Inferior parietal cortex (tissue), 1 donor: ENCODE data around the gene NDRG3.
A peak's percentile ranks its signal among the peaks of the same experiment; 100 is the strongest.
"Not testable (repeated sequence)": the region's sequence is repeated elsewhere in the genome, so short reads cannot be mapped to it uniquely, and the experiment has no call there.

ENCODE experiments used
- DNase-seq: peaks from one replicate; pipeline ENCODE4 v3.0.0-alpha.2; 2016; ENCODE audit errors: extremely low spot score

Gene NDRG3

GRCh38 chr20:36760647-36761046 is 14.8 kb upstream of the NDRG3 start:
- no peak for DNase-seq

GRCh38 chr20:36758276-36758675 is 12.4 kb upstream of the NDRG3 start:
- DNase-seq, result no peak

GRCh38 chr20:36756496-36756895 is 10.6 kb upstream of the NDRG3 start:
- DNase-seq, result no peak

GRCh38 chr20:36754656-36755222 is 8.8 kb upstream of the NDRG3 start:
- DNase-seq, result peak; percentile 82

- DNase-seq, result no peak
These were observed 6.7 kb upstream of the NDRG3 start for GRCh38 chr20:36752582-36752981.

GRCh38 chr20:36745234-36745926 is 510 bp downstream of the NDRG3 start:
- DNase-seq, result no peak

- no peak for DNase-seq
These were observed 1.1 kb downstream of the NDRG3 start for GRCh38 chr20:36744764-36745191.

GRCh38 chr20:36744243-36744642 is 1.6 kb downstream of the NDRG3 start:
- DNase-seq, result no peak

GRCh38 chr20:36742558-36742957 is 3.3 kb downstream of the NDRG3 start:
- no peak for DNase-seq

GRCh38 chr20:36741072-36741471 is 4.8 kb downstream of the NDRG3 start:
- no peak for DNase-seq

GRCh38 chr20:36737183-36737499 is 8.7 kb downstream of the NDRG3 start:
- no peak for DNase-seq

- no peak for DNase-seq
These were observed 9.3 kb downstream of the NDRG3 start for GRCh38 chr20:36736451-36737182.

GRCh38 chr20:36732456-36732855 is 13.4 kb downstream of the NDRG3 start:
- no peak for DNase-seq

- DNase-seq, result no peak
These were observed 16.9 kb downstream of the NDRG3 start for GRCh38 chr20:36728986-36729385.

GRCh38 chr20:36726168-36726567 is 19.7 kb downstream of the NDRG3 start:
- no peak for DNase-seq

- no peak for DNase-seq
These were observed 25.4 kb downstream of the NDRG3 start for GRCh38 chr20:36720510-36720909.

GRCh38 chr20:36717657-36718056 is 28.2 kb downstream of the NDRG3 start:
- peak; percentile 65 for DNase-seq

- DNase-seq, result no peak
These were observed 28.9 kb downstream of the NDRG3 start for GRCh38 chr20:36717021-36717420.

- DNase-seq, result no peak
These were observed 33.1 kb downstream of the NDRG3 start for GRCh38 chr20:36712775-36713174.

GRCh38 chr20:36709126-36709525 is 36.8 kb downstream of the NDRG3 start:
- DNase-seq, result no peak

- DNase-seq, result no peak
These were observed 42.4 kb downstream of the NDRG3 start for GRCh38 chr20:36703530-36703929.

- DNase-seq, result no peak
These were observed 45.5 kb downstream of the NDRG3 start for GRCh38 chr20:36700438-36700837.

- not testable (repeated sequence) for DNase-seq
These were observed 50.4 kb downstream of the NDRG3 start for GRCh38 chr20:36695467-36695866.
